Stimulated activated CD8-positive, alpha-beta memory T cell treated with anti-CD3 and anti-CD28 coated beads, Interleukin-7, amount 100 ng/mL, for 1 hour (primary cell): ENCODE results near the gene CD86.

Experiments used
- DNase-seq, 2 donors: peaks; one replicate each; pipeline ENCODE4 v3.0.0-alpha.2; 2020; ENCODE audit warnings: low read depth in 2 of 2

CD86 gene

DNA sequence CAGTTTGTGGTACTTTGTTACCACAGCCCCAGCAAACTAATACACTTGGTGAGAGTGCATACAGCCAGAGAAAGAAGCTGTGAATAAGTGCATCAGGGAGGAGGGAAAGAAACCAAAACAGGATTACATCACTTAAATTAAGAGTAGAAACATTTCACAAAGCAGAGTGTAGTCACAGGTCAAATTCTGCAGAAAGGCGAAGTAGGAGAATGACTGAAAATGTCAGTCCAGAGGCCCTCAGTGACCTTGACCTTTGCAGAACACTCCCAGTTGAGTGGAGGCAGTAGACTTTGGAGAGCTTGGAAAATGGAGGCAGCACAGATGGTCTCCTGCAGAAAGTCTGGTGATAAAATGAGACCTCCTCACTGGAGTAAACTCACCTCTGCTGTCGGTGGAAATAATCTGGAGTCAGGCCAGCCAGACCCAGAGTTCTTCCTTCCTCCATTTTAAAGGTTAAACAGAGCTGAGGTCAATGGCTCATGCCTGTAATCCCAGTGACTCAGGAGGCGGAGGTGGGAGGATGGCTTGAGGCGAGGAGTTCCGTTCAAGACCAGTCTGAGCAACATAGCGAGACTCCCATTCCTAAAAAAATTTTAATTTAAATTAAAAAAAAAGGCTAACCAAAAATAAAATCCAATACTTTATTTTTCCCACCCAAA lies 5.0 kb downstream of the CD86 start:
- no peak for DNase-seq

DNA sequence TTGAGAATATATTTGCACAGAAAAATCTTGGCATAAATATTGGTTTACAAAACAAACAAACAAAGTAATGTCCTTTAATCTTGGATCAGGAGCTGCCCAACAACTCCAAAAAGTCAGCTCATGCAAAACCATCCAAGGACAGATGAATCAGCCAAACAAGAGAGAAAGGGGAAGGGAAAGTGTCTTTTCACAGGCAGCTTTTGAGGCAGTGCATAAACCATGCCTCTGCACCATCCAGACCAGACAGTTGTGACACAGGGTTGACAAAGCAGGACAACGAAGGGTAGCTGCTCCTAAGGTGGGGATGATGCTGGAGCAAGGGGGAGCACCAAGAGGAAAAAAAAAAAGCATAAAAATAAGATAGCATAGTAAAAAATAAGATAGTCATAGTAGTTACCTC lies 8.7 kb downstream of the CD86 start:
- no peak for DNase-seq

GRCh38 chr3:122064326-122064725 lies 9.2 kb downstream of the CD86 start:
- no peak for DNase-seq

GRCh38 chr3:122066331-122067213 lies 11.4 kb downstream of the CD86 start:
- DNase-seq: no peak

DNA sequence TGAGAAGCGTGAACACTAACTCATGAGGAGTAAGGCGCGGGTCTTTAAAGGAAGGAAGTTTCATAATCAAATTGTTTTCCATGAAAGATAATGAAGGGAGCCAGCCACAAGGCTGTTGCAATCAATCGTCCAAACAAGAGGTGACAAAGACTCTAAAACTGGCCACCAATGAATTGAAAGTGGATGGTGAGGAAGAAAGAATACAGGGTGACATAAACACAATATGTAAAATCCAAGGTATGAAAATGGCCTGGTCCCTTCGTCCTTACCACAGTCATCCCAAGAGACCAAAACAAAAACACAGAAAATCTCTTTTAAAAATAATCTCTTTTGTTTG lies 12.0 kb downstream of the CD86 start:
- DNase-seq: no peak

- DNase-seq: no peak
Observed at GRCh38 chr3:122067588-122068240, 12.6 kb downstream of the CD86 start.

DNA sequence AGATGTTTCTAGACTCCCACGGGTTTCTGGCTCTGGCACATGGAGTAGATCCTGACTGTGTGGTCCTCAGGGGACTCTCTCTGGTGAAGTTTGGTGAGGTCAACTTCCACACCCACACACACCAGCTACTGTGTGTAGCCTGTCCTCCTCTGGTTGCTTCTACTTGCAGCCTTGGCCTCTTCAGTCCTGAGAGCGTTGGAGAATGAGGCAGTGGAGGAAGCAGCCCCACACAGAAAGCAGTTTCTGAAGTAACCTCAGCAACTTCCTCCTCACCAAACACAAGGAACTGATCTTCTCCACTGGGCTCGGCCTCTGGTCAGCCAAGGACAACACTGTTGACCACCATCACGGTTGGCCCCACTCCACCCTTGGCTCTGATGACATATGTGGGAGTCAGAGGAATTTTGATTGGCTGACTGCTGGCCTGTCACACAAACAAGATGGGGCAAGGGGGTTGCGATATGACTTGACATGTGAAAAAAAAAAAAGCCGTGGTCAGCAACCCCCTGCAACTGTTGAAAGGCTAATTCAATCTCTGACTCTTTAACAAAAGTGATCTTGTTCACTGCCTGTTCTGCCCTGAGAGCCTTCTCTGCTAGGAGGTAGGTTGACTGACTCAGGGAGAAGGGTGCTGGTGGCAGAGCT lies 19.6 kb downstream of the CD86 start:
- DNase-seq: no peak

DNA sequence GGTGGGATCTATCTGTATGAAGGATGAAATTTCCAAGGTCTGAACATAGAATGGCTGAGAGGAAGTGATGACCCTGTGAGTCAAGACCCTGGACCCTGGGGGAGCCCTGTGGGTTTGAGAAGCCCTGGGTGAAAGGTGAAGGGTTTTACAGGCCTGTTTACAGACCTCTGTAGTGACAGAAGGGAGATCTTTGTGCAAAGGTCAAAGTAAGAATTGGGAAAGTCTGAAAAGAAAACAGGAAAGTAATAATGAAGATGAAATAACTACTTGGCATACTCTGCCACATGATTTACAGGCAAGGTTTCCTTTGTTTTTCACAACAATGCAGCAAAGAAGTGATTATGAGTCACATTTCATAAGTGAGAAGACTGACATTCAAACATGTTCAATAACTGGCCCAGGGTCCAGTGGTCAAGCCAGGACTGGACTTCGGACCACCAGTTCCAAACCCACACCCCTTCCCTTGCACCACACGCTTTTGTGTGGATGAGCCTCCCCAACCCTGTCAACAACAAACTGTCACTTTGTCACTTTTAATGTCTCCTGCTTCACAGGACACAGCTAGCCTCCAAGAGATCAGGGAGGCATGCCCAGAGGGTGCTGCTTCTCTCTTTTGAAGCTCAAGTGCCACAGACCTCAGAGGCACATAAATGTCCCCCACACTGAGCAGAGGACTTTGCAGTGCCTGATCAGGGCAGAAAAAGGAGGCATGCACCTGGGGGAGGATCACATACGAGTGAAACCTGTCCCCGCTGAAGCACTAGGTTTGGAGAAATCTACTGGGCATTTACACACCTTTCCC lies 21.5 kb downstream of the CD86 start:
- DNase-seq: no peak

DNA sequence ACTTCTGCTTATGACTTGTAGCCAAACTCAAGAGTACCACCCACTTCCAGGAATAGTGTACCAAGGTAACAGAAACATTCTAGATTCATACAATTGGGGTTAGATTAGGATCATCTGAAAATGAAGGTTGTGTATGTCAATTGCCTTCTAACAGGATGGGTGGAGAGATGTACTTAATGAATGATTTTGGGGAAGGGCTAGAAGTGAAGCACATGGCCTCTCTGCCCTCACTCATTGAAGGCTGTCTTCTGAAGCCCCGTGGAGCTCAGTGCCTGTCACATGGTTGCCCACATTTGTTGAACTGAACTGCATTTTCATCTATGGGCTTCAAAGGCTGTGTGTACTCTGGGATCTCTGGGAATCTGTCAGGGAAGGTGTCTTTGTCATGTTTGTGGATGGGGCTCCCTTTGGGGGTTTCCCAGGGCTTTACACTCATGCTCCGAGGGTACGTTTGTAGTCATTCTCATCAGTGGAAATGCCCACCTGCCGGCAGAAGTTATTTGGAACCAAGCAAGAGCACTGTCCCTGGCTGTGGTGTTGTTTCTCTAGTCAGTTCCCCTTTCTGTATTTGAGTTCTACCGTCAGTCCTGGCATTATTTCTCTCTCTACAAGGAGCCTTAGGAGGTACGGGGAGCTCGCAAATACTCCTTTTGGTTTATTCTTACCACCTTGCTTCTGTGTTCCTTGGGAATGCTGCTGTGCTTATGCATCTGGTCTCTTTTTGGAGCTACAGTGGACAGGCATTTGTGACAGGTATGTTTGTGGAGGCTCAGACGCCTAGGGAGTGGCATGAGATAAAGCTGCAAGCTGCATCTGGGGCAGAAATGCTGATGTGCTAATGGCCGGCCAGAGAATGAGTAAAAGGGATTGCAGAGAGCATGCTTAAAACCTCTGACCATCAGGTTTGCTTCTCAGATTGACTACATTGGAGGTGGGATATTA lies 22.4 kb downstream of the CD86 start:
- DNase-seq: no peak

- no peak for DNase-seq
Observed at GRCh38 chr3:122078235-122078935, 23.2 kb downstream of the CD86 start.

DNA sequence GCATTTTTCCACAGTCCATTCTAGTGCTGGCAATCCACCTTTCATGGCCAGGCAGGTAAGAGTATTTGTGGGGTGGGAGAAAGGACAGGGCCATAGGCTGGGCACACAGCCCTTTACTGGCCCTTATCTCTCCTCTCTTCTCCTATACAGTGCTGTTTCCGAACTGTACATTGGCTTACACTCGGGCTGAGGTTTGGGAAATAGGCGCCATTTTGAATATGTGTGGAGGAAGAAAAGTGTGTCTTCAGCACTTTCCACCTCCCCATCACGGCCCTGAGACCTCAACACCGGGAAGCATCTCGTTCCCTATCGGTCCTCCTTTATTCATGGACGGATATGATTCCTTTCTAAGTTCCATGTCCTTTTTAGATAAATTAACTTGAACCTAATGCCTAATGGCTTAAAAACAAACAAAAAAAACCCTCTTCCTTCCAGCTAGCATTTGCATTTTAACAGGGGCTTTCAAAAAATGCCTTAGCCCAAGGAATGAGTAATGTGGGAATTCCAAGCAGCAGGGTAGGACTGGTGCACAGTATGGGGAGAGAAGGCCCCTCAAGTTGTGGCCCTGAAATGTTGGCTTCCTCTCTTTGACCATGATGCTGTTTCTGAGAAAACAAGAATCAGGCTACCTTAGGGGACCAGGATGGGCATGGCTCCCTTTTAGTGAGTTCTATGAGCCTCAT lies 24.5 kb downstream of the CD86 start:
- DNase-seq: no peak

DNA sequence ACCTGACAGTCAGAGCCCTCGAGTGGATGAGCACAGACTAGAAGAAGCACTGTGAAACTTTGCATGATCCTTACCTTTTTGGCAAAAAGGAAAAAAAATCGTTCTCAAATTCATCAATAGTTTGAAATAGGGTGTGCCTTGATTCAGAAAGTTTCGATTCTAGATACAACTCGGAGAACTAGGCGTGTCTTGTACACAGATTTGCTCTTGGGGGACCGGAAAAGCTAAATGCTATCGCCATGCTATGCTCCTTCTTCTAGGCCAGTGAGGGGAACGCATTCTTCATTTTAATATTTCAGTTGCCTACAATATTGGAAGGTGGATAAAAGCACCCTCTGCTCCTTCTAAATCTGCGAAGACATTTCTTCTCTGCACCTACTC lies 25.0 kb downstream of the CD86 start:
- DNase-seq: no peak

DNA sequence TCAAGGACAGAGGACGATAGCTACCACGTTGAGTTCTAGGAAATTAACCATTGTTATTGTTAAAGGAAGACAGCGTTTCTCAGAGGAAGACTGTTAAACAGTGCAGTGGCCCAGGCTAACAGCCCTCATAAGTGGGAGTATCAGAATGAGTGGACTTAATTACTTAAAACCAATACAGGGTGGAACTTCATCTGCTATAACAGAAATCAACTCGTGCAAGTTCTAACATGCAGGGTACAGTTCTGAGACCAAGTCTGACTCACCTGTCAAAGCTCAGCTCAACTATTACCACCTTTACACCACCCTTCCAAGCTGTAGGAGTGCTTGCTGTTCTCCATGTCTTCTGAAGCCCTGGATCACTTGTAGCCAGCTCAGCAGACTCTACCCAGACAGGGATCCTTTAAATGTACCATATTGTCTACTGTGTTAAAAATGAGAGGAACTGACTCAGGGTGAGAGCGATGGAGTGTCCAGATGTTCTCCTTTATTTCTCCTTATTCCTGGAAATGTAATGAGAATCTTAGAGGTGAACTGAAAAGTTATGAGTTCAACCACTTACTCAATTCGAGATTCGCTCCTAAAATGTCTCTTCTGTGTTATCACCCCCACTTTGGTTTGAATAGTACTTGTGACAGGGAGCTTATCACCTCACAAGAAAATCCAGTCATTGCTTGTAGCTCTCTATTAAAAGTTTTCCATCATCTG lies 26.5 kb downstream of the CD86 start:
- DNase-seq: no peak

- no peak for DNase-seq
Observed at GRCh38 chr3:122082357-122082756, 27.2 kb downstream of the CD86 start.

- no peak for DNase-seq
Observed at GRCh38 chr3:122084799-122085198, 29.6 kb downstream of the CD86 start.

GRCh38 chr3:122085673-122086072 lies 30.5 kb downstream of the CD86 start:
- DNase-seq: no peak

DNA sequence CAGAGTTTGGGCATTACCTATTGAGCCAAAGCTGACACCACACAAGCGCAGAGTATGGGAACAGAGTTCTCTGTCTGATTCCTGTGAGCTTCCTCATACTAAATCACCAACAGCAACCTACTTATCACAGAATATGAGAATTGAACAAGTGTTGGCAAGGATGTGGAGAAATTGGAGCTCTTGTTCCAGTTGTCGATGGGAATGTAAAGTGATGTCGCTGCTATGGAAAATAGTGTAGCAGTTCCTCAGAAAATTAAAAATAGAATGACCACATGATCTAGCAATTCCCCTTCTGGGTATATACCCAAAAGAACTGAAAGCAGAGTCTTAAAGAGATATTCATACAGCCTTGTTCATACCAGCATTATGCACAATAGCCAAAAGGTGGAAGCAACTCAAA lies 33.4 kb downstream of the CD86 start:
- DNase-seq: no peak

GRCh38 chr3:122091602-122092295 lies 36.6 kb downstream of the CD86 start:
- no peak for DNase-seq
